ENCODE results near the gene CAPG.

Gene CAPG

DNA sequence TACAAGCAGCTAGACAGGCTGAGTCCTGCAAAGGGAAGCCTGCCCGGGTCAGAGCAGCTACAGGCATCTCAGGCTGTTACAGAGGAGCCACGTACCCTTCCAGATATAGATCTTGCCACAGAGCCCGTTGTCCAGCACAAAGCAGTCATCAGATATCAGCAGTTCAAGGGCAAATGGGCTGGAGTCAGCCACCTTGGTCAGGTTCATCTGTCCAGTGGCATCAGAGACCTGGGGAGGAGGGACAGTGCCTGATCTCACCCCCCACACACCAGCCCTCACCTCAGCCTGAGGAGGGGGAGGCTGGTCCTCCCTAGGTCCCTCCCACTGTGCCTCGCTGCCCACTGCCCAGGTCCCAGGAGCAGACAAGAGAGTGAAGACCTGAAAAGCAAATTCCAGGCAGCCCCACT is 12.2 kb downstream of the CAPG start:
- no peaks in the 10 kb centered on the region for H3K27me3 ChIP-seq (replicated peaks; ENCODE audit: control insufficient read depth, insufficient read depth, low read length)
- TF ChIP-seq, protein P1, sequence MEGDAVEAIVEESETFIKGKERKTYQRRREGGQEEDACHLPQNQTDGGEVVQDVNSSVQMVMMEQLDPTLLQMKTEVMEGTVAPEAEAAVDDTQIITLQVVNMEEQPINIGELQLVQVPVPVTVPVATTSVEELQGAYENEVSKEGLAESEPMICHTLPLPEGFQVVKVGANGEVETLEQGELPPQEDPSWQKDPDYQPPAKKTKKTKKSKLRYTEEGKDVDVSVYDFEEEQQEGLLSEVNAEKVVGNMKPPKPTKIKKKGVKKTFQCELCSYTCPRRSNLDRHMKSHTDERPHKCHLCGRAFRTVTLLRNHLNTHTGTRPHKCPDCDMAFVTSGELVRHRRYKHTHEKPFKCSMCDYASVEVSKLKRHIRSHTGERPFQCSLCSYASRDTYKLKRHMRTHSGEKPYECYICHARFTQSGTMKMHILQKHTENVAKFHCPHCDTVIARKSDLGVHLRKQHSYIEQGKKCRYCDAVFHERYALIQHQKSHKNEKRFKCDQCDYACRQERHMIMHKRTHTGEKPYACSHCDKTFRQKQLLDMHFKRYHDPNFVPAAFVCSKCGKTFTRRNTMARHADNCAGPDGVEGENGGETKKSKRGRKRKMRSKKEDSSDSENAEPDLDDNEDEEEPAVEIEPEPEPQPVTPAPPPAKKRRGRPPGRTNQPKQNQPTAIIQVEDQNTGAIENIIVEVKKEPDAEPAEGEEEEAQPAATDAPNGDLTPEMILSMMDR (IDR thresholded peaks at IDR 0.05; ENCODE audit: insufficient read depth, low read length, poor library complexity, severe bottlenecking): no peak
- peaks cover 15% of the 10 kb centered on the region for H3K36me3 ChIP-seq (ENCODE audit: control insufficient read depth, insufficient read depth, low read length)
- no peak overlapping the region for H3K4me3 ChIP-seq (replicated peaks; ENCODE audit: low read depth, low read length)
- no peak for DNase-seq (ENCODE audit: extremely low read depth, insufficient read length)

DNA sequence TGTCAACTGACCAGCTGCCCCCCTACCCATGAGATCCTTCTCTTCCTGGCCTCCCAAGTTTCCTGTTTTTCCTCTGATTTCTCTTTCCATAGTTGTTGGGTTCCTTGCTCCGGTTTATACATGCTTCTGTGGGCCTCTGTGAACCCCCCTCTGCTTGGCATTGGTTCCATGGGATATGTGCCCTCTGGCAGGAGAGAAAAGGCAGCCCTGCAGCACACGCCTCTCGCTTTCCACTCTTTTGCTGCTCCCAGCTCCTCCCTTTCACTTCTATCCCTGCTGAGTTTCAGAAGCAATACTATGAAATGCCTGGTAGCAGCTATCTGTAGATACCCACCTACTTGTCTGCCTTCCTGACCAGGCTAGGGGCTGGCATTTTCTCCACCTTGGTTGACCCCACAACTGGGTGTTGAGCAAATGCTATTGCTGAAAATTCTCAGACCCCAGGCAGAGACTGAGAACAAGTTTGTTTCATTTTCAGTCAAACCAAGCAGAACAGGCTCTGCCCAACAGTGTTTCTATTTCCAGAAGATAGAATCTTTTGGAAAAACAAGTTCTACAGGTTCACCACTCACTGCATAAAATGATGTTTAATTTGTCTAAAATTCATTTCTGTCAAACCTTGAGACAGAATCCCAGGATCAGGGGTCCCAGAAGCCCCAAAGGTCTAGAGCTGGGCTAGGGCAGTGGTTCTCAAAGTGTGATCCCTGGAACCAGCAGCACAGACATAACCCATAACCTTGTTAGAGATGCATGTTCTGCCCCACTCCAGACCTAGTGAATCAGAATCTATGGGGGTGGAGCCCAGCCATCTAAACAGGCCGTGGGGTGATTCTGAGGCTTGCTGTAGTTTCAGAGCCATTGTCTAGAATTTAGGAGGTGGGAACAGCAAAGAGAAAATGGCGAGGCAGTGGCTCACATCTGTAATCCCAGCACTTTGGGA is 13.4 kb downstream of the CAPG start:
- H3K4me3 ChIP-seq (replicated peaks; ENCODE audit: low read depth, low read length): no peak overlapping the region
- H3K36me3 ChIP-seq (ENCODE audit: control insufficient read depth, insufficient read depth, low read length): peaks cover 15% of the 10 kb centered on the region
- no peaks in the 10 kb centered on the region for H3K27me3 ChIP-seq (replicated peaks; ENCODE audit: control insufficient read depth, insufficient read depth, low read length)
- TF ChIP-seq, protein P1 (IDR thresholded peaks at IDR 0.05; ENCODE audit: insufficient read depth, low read length, poor library complexity, severe bottlenecking): no peak
- no peak for DNase-seq (ENCODE audit: extremely low read depth, insufficient read length)

DNA sequence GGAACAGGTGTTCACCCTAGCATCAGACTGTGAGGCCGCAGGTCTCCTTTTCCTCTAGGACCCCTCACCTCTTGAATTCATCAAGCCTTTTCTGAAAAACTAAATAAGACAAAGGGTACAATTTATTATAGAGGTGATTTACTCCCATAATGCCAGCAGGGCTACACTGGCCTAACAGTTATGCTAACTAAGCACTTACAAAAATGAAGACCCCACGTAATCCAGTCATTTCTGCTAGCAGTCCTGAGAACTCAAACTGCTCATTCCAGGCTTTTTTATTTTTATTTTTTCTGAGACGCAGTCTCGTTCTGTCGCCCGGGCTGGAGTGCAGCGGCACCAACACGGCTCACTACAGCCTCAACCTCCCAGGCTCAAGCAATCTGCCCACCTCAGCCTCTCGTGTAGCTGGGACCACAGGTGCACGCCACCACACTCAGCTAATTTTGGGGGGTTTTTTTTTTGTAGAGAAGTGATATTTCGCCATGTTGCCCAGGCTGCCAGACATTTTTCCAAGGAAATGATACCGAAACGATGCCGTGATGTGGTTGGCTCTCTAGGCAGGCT is 14.2 kb downstream of the CAPG start:
- Histone ChIP-seq H3K27me3 (replicated peaks; ENCODE audit: control insufficient read depth, insufficient read depth, low read length) (no peaks in the 10 kb centered on the region), H3K36me3 (ENCODE audit: control insufficient read depth, insufficient read depth, low read length) (peaks cover 15% of the 10 kb centered on the region), H3K4me3 (replicated peaks; ENCODE audit: low read depth, low read length) (no peak overlapping the region)
- no peak for DNase-seq (ENCODE audit: extremely low read depth, insufficient read length)
- TF ChIP-seq, protein P1 (IDR thresholded peaks at IDR 0.05; ENCODE audit: insufficient read depth, low read length, poor library complexity, severe bottlenecking): no peak

DNA sequence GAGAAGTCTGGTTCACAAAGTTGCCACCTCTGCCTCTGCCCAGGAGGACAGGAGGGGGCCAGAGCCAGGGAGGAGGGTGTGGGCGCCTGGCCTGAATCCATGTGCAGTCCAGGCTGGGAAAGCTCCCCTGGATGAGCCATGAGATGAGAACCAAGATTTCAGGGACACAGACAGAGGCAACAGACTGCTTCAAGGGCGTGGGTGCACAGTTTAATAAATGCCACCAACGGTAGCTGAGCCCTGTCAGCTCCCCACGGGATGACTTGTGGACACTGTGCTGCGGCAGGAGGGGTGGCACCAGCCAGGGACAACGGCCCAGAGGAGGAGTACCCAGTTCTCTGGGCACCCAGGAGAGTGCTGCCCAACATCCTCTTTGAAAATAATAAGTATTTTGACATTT is 15.2 kb downstream of the CAPG start:
- TF ChIP-seq, protein P1 (IDR thresholded peaks at IDR 0.05; ENCODE audit: insufficient read depth, low read length, poor library complexity, severe bottlenecking): no peak
- Histone ChIP-seq H3K27me3 (replicated peaks; ENCODE audit: control insufficient read depth, insufficient read depth, low read length) (no peaks in the 10 kb centered on the region), H3K36me3 (ENCODE audit: control insufficient read depth, insufficient read depth, low read length) (peaks cover 15% of the 10 kb centered on the region), H3K4me3 (replicated peaks; ENCODE audit: low read depth, low read length) (no peak overlapping the region)
- no peak for DNase-seq (ENCODE audit: extremely low read depth, insufficient read length)

DNA sequence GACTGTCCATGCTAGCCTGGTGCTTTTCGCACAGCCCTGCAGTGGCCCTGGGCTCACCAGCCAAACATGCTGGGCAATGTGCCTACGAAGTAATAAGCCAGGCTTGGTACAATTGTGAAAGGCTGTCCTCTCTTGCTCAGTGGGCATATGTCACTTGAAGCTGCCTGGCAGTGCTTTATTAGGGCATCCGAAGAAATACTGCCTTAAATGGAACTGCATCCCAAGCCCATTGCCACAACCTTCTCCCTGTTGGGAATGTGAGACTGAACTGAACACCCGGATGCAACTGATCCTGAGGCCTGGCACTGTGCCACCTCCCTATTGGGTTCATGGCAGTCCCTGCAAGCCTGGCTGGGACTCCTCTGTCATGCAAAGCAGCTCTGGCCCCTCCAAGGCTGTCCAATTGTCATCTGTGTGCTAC is 15.9 kb downstream of the CAPG start:
- no peak overlapping the region for H3K4me3 ChIP-seq (replicated peaks; ENCODE audit: low read depth, low read length)
- peaks cover 20% of the 10 kb centered on the region for H3K36me3 ChIP-seq (ENCODE audit: control insufficient read depth, insufficient read depth, low read length)
- no peaks in the 10 kb centered on the region for H3K27me3 ChIP-seq (replicated peaks; ENCODE audit: control insufficient read depth, insufficient read depth, low read length)
- no peak for DNase-seq (ENCODE audit: extremely low read depth, insufficient read length)
- TF ChIP-seq, protein P1 (IDR thresholded peaks at IDR 0.05; ENCODE audit: insufficient read depth, low read length, poor library complexity, severe bottlenecking): no peak

All from GM06990 (cell line).